NCI-H82 treated with DMSO at 0.1 percent for 48 hours (cell line): ENCODE measurements around the gene KCTD20.

Source experiments
- DNase-seq: peaks from one replicate; lab custom pipeline; 2025; ENCODE audit not compliant: unreplicated experiment; lab: John Stamatoyannopoulos, UW

Gene KCTD20

GRCh38 chr6:36492092-36492491 is 49.3 kb downstream of the KCTD20 start:
- no peak for DNase-seq

GRCh38 chr6:36492621-36493020 is 49.8 kb downstream of the KCTD20 start:
- no peak for DNase-seq

- DNase-seq, result no peak
Observed at GRCh38 chr6:36493319-36493718, 50.5 kb downstream of the KCTD20 start.

GRCh38 chr6:36493859-36494258 is 51.1 kb downstream of the KCTD20 start:
- no peak for DNase-seq

- DNase-seq, result no peak
Observed at GRCh38 chr6:36495086-36495485, 52.3 kb downstream of the KCTD20 start.

GRCh38 chr6:36499918-36500317 is 57.1 kb downstream of the KCTD20 start:
- DNase-seq, result no peak

- DNase-seq, result no peak
Observed at GRCh38 chr6:36501686-36502085, 58.9 kb downstream of the KCTD20 start.

GRCh38 chr6:36504181-36504580 is 61.4 kb downstream of the KCTD20 start:
- DNase-seq, result no peak

- DNase-seq, result no peak
Observed at GRCh38 chr6:36504982-36505381, 62.2 kb downstream of the KCTD20 start.

- no peak for DNase-seq
Observed at GRCh38 chr6:36505744-36506534, 63.1 kb downstream of the KCTD20 start.

- no peak for DNase-seq
Observed at GRCh38 chr6:36506611-36507010, 63.8 kb downstream of the KCTD20 start.

GRCh38 chr6:36508532-36508931 is 65.7 kb downstream of the KCTD20 start:
- DNase-seq, result no peak

- DNase-seq, result no peak
Observed at GRCh38 chr6:36510365-36510764, 67.6 kb downstream of the KCTD20 start.

- DNase-seq, result no peak
Observed at GRCh38 chr6:36514554-36515456, 72.0 kb downstream of the KCTD20 start.

- no peak for DNase-seq
Observed at GRCh38 chr6:36515844-36516243, 73.0 kb downstream of the KCTD20 start.

- DNase-seq, result no peak
Observed at GRCh38 chr6:36516559-36516958, 73.8 kb downstream of the KCTD20 start.

GRCh38 chr6:36516988-36517387 is 74.2 kb downstream of the KCTD20 start:
- no peak for DNase-seq

- DNase-seq, result no peak
Observed at GRCh38 chr6:36517408-36517807, 74.6 kb downstream of the KCTD20 start.

- DNase-seq, result no peak
Observed at GRCh38 chr6:36519352-36519751, 76.6 kb downstream of the KCTD20 start.

- DNase-seq, result no peak
Observed at GRCh38 chr6:36523451-36523850, 80.7 kb downstream of the KCTD20 start.

- DNase-seq, result no peak
Observed at GRCh38 chr6:36523936-36524499, 81.2 kb downstream of the KCTD20 start.

- no peak for DNase-seq
Observed at GRCh38 chr6:36524871-36525270, 82.1 kb downstream of the KCTD20 start.
